ENCODE data around the gene SHH. TPM values are rescaled to one million over a fixed set of nuclear protein-coding genes. Genes with fewer than 3 reads are reported as not detected.

SHH gene
- total RNA-seq, 1 experiment from 2014 or later: 0.11 TPM

DNA sequence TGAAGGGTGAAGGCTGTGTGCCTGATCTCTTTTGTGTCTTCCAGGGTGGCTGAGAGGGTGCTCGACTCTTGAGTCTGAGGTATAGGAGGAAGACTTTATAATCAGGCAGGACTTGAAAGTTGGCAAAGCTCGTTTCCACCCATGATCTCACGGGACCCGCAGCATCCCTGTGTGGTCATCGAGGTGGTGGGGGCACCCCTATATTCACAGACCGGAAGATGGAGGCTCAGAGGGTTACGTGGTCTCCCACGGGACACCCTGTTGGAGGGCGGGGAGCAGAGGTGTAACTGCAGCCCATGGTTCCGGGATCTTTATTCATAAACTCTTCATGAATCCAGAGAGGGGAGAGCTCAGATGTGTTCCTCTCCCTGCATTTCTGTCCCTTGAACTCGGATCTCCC, 9.6 kb upstream of the SHH start:
- Histone ChIP-seq H3K36me3 (ENCODE audit: low read depth, low read length) (no peaks in the 10 kb centered on the region), H4K20me1 (ENCODE audit: low read length) (no peaks in the 10 kb centered on the region), H3K9ac (ENCODE audit: low read length) (no peak overlapping the region), H3F3A (ENCODE audit: low read length, unreplicated experiment) (no peaks in the 10 kb centered on the region), H2AFZ (ENCODE audit: low read length) (no peak overlapping the region), H3K9me3 (ENCODE audit: low read length) (no peaks in the 10 kb centered on the region), H3K9me2 (replicated peaks; ENCODE audit: low read length) (no peaks in the 10 kb centered on the region), H3K4me1 (ENCODE audit: insufficient read depth, low read length) (peaks cover 15% of the 10 kb centered on the region), H3K4me2 (ENCODE audit: low read length) (no peak overlapping the region), H3K79me2 (ENCODE audit: low read length) (no peaks in the 10 kb centered on the region), H3K27ac (ENCODE audit: low read length) (no peak overlapping the region), H3K4me3 (ENCODE audit: low read length) (no peak overlapping the region), H3K27me3 (ENCODE audit: low read length) (no peaks in the 10 kb centered on the region)
- POLR2A ChIA-PET (ENCODE audit: unreplicated experiment): no interaction called here
- BruUV-seq (replicated peaks): no TSS peak
- ATAC-seq (no peak), DNase-seq (no peak)
- CTCF ChIA-PET: no interaction called here
- TF ChIP-seq EZH2phosphoT487 (IDR thresholded peaks at IDR 0.05; ENCODE audit: borderline replicate concordance, low read length) (no peak), EZH2 (IDR thresholded peaks at IDR 0.05; ENCODE audit: low read length, unreplicated experiment) (no peak)
- TF ChIP-seq, protein P1, sequence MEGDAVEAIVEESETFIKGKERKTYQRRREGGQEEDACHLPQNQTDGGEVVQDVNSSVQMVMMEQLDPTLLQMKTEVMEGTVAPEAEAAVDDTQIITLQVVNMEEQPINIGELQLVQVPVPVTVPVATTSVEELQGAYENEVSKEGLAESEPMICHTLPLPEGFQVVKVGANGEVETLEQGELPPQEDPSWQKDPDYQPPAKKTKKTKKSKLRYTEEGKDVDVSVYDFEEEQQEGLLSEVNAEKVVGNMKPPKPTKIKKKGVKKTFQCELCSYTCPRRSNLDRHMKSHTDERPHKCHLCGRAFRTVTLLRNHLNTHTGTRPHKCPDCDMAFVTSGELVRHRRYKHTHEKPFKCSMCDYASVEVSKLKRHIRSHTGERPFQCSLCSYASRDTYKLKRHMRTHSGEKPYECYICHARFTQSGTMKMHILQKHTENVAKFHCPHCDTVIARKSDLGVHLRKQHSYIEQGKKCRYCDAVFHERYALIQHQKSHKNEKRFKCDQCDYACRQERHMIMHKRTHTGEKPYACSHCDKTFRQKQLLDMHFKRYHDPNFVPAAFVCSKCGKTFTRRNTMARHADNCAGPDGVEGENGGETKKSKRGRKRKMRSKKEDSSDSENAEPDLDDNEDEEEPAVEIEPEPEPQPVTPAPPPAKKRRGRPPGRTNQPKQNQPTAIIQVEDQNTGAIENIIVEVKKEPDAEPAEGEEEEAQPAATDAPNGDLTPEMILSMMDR (conservative IDR thresholded peaks at IDR 0.05; ENCODE audit: low read depth, low read length): no peak
- intact Hi-C loops (cut with micrococcal nuclease): no loop called here

GRCh38 chr7:155820788-155821187, 8.5 kb upstream of the SHH start:
- ChIA-PET POLR2A (ENCODE audit: unreplicated experiment) (no interaction called here), CTCF (no interaction called here)
- Histone ChIP-seq H3K4me1 (ENCODE audit: insufficient read depth, low read length) (peaks cover 15% of the 10 kb centered on the region), H3K9me2 (replicated peaks; ENCODE audit: low read length) (no peaks in the 10 kb centered on the region), H3K27me3 (ENCODE audit: low read length) (no peaks in the 10 kb centered on the region), H3K4me3 (ENCODE audit: low read length) (no peak overlapping the region), H3K4me2 (ENCODE audit: low read length) (no peak overlapping the region), H3K9me3 (ENCODE audit: low read length) (no peaks in the 10 kb centered on the region), H2AFZ (ENCODE audit: low read length) (no peak overlapping the region), H4K20me1 (ENCODE audit: low read length) (no peaks in the 10 kb centered on the region), H3K9ac (ENCODE audit: low read length) (no peak overlapping the region), H3K27ac (ENCODE audit: low read length) (no peak overlapping the region), H3K36me3 (ENCODE audit: low read depth, low read length) (no peaks in the 10 kb centered on the region), H3F3A (ENCODE audit: low read length, unreplicated experiment) (no peaks in the 10 kb centered on the region), H3K79me2 (ENCODE audit: low read length) (no peaks in the 10 kb centered on the region)
- intact Hi-C loops (cut with micrococcal nuclease): no loop called here
- ATAC-seq: no peak
- TF ChIP-seq, protein P1 (conservative IDR thresholded peaks at IDR 0.05; ENCODE audit: low read depth, low read length): no peak
- no peak for TF ChIP-seq EZH2phosphoT487 (IDR thresholded peaks at IDR 0.05; ENCODE audit: borderline replicate concordance, low read length)
- TF ChIP-seq EZH2 (IDR thresholded peaks at IDR 0.05; ENCODE audit: low read length, unreplicated experiment): no peak
- DNase-seq: no peak
- BruUV-seq (replicated peaks): no TSS peak

- DNase-seq (no peak), ATAC-seq (no peak)
- Histone ChIP-seq H3K4me1 (ENCODE audit: insufficient read depth, low read length) (peaks cover 15% of the 10 kb centered on the region), H4K20me1 (ENCODE audit: low read length) (no peaks in the 10 kb centered on the region), H3K27me3 (ENCODE audit: low read length) (no peaks in the 10 kb centered on the region), H3K9ac (ENCODE audit: low read length) (no peak overlapping the region), H3K4me3 (ENCODE audit: low read length) (no peak overlapping the region), H2AFZ (ENCODE audit: low read length) (no peak overlapping the region), H3K9me3 (ENCODE audit: low read length) (no peaks in the 10 kb centered on the region), H3K27ac (ENCODE audit: low read length) (no peak overlapping the region), H3K4me2 (ENCODE audit: low read length) (no peak overlapping the region), H3F3A (ENCODE audit: low read length, unreplicated experiment) (no peaks in the 10 kb centered on the region), H3K9me2 (replicated peaks; ENCODE audit: low read length) (no peaks in the 10 kb centered on the region), H3K79me2 (ENCODE audit: low read length) (no peaks in the 10 kb centered on the region), H3K36me3 (ENCODE audit: low read depth, low read length) (no peaks in the 10 kb centered on the region)
- POLR2A ChIA-PET (ENCODE audit: unreplicated experiment): no interaction called here
- BruUV-seq (replicated peaks): no TSS peak
- CTCF ChIA-PET: no interaction called here
- TF ChIP-seq EZH2phosphoT487 (IDR thresholded peaks at IDR 0.05; ENCODE audit: borderline replicate concordance, low read length) (no peak), EZH2 (IDR thresholded peaks at IDR 0.05; ENCODE audit: low read length, unreplicated experiment) (no peak)
- TF ChIP-seq, protein P1 (conservative IDR thresholded peaks at IDR 0.05; ENCODE audit: low read depth, low read length): no peak
- intact Hi-C loops (cut with micrococcal nuclease): no loop called here
Observed at GRCh38 chr7:155820246-155820645, 8.0 kb upstream of the SHH start.
